ENCODE data around the gene SREBF2.

DNA sequence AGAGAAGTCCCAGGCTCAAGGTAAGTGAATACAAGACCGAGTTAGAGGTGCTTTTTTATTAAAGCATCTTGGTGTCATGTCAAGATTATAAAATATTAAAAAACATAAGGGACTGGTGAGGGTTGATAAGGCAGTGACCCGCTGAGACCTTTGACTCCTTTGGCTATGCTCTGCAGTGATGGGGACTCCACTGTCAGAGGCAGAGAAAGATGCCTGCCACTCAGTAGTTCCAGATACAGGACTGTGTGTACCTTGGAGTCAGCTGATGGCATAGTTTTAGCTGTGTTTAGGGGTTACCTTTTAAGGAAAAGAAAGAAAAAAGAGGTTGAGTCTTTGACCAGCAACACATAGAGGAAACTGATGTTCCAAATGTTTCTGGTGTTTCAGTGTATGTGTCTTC is 41.2 kb downstream of the SREBF2 start:
- no peak for TF ChIP-seq SETDB1 (CRISPR knock-in tag; IDR thresholded peaks at IDR 0.05; ENCODE audit: borderline replicate concordance)
- no peak for TF ChIP-seq KLF13 (CRISPR knock-in tag; IDR thresholded peaks at IDR 0.05)

All from HepG2 (cell line).